Trophoblast cell (in vitro differentiated cells and primary cell): ENCODE measurements around the gene RALGDS.
A peak's percentile ranks its signal among the peaks of the same experiment; 100 is the strongest.

Experiments used
- DNase-seq, 2 donors: peaks; one replicate each; pipeline ENCODE4 v3.0.0-alpha.2; 2016
- H2AFZ ChIP-seq: 2 replicates; pipeline ENCODE4 v1.6.1; 2013; ENCODE audit warnings: low read length, moderate library complexity, mild to moderate bottlenecking; ENCODE audit not compliant: insufficient read depth, poor library complexity
- H2AK5ac ChIP-seq: 2 replicates; pipeline ENCODE4 v1.6.1; 2013; ENCODE audit warnings: mild to moderate bottlenecking, low read length
- H2BK120ac ChIP-seq: 2 replicates; pipeline ENCODE4 v1.6.1; 2013; ENCODE audit warnings: low read length, mild to moderate bottlenecking, moderate library complexity; ENCODE audit not compliant: insufficient read depth, poor library complexity
- H2BK12ac ChIP-seq: 2 replicates; pipeline ENCODE4 v1.6.1; 2013; ENCODE audit warnings: mild to moderate bottlenecking, low read length, moderate library complexity
- H2BK5ac ChIP-seq: 2 replicates; pipeline ENCODE4 v1.6.1; 2013; ENCODE audit warnings: low read length, low read depth, moderate library complexity, mild to moderate bottlenecking; ENCODE audit not compliant: poor library complexity
- H3K14ac ChIP-seq: 2 replicates; pipeline ENCODE4 v1.6.1; 2013; ENCODE audit warnings: mild to moderate bottlenecking, low read length
- H3K18ac ChIP-seq: 2 replicates; pipeline ENCODE4 v1.6.1; 2013; ENCODE audit warnings: mild to moderate bottlenecking, low read length
- H3K23ac ChIP-seq: 2 replicates; pipeline ENCODE4 v1.6.1; 2013; ENCODE audit warnings: low read length
- H3K27ac ChIP-seq: 2 replicates; pipeline ENCODE4 v1.5.1; 2013; ENCODE audit warnings: low read depth, mild to moderate bottlenecking, inconsistent platforms, low read length, moderate library complexity
- H3K27me3 ChIP-seq: 2 replicates; pipeline ENCODE4 v1.6.1; 2013; ENCODE audit warnings: inconsistent platforms, mild to moderate bottlenecking, low read length, moderate library complexity; ENCODE audit not compliant: insufficient read depth
- H3K36me3 ChIP-seq, 2 experiments: 1 replicate in 1 of 2; 2 replicates in 1 of 2; pipeline ENCODE4 v1.6.1; 2013; ENCODE audit warnings: low read length in 2 of 2, mild to moderate bottlenecking in 2 of 2, moderate library complexity in 1 of 2; ENCODE audit not compliant: insufficient read depth in 2 of 2, control insufficient read depth in 1 of 2
- H3K4ac ChIP-seq: 2 replicates; pipeline ENCODE4 v1.6.1; 2013; ENCODE audit warnings: low read depth, mild to moderate bottlenecking, low read length, moderate library complexity
- H3K4me1 ChIP-seq, 2 experiments: 1 replicate in 1 of 2; 2 replicates in 1 of 2; pipeline ENCODE4 v1.6.1; 2013; ENCODE audit warnings: low read length in 2 of 2, mild to moderate bottlenecking in 2 of 2, moderate library complexity in 1 of 2; ENCODE audit not compliant: insufficient read depth in 2 of 2, control insufficient read depth in 1 of 2
- H3K4me2 ChIP-seq: 2 replicates; pipeline ENCODE4 v1.6.1; 2013; ENCODE audit warnings: inconsistent platforms, mild to moderate bottlenecking, low read length, moderate library complexity
- H3K4me3 ChIP-seq: 2 replicates; pipeline ENCODE4 v1.5.1; 2013; ENCODE audit warnings: mild to moderate bottlenecking, low read depth, low read length, inconsistent platforms
- H3K79me1 ChIP-seq: one replicate; pipeline ENCODE4 v1.6.1; 2013; ENCODE audit warnings: low read length
- H3K79me2 ChIP-seq: 2 replicates; pipeline ENCODE4 v1.6.1; 2013; ENCODE audit warnings: low read length, mild to moderate bottlenecking; ENCODE audit not compliant: control insufficient read depth, insufficient read depth, poor library complexity
- H3K9ac ChIP-seq: 2 replicates; pipeline ENCODE4 v1.6.1; 2013; ENCODE audit warnings: mild to moderate bottlenecking, low read length
- H3K9me3 ChIP-seq: 2 replicates; pipeline ENCODE4 v1.6.1; 2013; ENCODE audit warnings: low read depth, mild to moderate bottlenecking, control low read depth, inconsistent platforms, low read length; ENCODE audit not compliant: insufficient read depth
- H4K12ac ChIP-seq: 2 replicates; pipeline ENCODE4 v1.6.1; 2013; ENCODE audit warnings: low read depth, mild to moderate bottlenecking, low read length, moderate library complexity
- H4K8ac ChIP-seq: 2 replicates; pipeline ENCODE4 v1.6.1; 2013; ENCODE audit warnings: low read depth, mild to moderate bottlenecking, low read length, moderate library complexity
- H4K91ac ChIP-seq: one replicate; pipeline ENCODE4 v1.6.1; 2013; ENCODE audit warnings: low read depth, mild to moderate bottlenecking, low read length, moderate library complexity
- WGBS: extraction: QIAGEN DNeasy Blood & Tissue Kit; methylation state at CpG from one replicate; pipeline ENCODE4 v1.1.7; 2013; ENCODE audit warnings: missing lambda C conversion rate; ENCODE audit not compliant: insufficient read length, insufficient coverage; ENCODE audit errors: extremely low coverage; 5-methylcytosine and 5-hydroxymethylcytosine counted together

RALGDS gene

DNA sequence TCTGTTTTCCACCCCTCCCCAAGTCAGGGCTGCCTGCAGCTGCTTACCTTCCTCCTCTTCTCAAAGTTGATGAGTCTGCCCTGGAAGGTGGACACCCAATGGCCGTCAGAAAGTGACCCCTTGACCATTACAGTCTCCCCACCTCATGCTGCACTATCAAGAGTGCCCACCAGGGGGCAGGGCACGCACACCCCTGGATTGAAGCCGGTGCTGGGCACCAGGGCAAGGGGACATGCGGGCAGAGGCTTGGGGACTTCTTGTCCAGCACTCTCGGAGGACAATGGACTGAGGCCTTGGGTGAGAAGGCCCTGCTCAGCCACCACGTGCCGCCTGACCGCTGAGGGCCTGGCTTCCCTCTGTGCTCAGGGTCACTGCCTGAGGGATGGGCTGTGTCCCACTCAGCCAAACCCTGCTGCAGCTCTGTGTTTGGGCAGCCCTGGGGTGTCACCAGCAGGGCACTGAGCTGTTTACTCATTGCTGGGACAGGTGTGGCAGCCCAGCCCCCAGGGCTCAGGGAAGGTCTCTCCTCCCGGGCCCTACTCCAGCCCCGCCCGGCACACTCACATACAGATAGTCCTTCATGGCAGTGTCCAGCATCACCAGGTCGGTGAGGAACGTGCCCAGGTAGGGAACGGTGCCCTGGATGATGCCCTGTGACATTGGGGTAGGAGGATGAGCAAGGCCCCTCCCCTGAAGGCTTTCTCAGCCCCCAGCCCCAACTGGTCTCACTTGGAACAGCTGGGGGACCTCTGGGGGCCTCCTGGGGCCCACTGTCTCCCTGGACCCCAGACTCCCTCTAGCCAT, 17.7 kb downstream of the RALGDS start:
- Histone ChIP-seq H3K4ac (no peak overlapping the region), H4K8ac (no peak overlapping the region), H2AK5ac (no peak overlapping the region), H2BK5ac (no peak overlapping the region), H4K12ac (peak overlapping the region; percentile 0), H3K79me1 (no peaks in the 10 kb centered on the region), H3K36me3 (peaks cover 89 to 90% of the 10 kb centered on the region in 2 experiments), H3K18ac (no peak overlapping the region), H3K9ac (no peak overlapping the region), H2AFZ (no peak overlapping the region), H3K9me3 (peaks cover 2% of the 10 kb centered on the region), H3K23ac (no peak overlapping the region), H3K27me3 (no peaks in the 10 kb centered on the region), H4K91ac (no peak overlapping the region), H3K4me1 (no peaks in the 10 kb centered on the region), H2BK12ac (no peak overlapping the region), H3K4me3 (no peak overlapping the region), H3K4me2 (no peak overlapping the region), H3K14ac (no peak overlapping the region), H2BK120ac (no peak overlapping the region), H3K27ac (no peak overlapping the region), H3K79me2 (no peaks in the 10 kb centered on the region)
- DNase-seq, result peak; percentile 56 to 74
- WGBS, result no CpG with 5 or more reads among the region's 14 CpGs

DNA sequence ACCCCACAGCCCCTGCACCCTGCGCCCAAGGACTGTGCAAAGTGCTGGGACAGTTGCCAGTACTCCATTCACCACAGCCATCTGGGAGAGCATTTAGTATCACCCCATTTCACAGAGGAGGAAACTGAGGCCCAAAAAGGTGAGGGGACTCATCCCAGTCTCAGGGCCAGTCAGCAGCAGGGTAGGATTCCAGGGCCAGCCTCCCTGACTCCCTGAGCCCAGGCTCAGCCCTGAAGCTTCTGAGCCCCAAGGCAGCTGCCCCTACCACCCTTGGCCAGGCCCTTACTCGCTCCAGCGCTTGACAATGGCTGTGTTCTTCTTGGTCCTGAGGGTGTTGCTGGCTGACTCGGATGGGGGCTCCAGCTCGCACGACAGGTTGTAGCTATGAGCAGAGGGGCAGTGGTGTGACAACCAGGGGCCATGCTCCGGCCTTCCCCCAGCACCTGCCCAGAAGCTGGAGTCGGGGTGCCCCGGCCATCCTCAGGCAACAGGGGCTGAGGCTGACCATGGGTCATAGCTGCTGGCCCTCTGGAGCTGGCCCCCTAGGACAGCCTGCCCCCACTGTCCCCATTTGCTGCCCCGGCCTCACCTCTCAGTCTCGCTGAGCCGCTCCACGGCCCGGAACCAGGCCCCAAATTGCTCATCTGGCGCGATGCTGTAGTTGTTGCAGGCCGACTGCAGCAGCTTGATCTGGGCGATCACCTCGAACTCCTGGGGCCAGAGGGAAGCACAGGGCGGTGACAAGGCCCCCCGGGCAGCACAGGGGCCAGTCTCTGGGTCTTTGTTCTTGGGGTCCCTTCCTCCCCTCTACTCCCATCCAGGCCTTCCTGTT, 18.6 kb downstream of the RALGDS start:
- Histone ChIP-seq H2BK5ac (no peak overlapping the region), H3K9ac (no peak overlapping the region), H3K36me3 (peaks cover 86 to 88% of the 10 kb centered on the region in 2 experiments), H3K14ac (no peak overlapping the region), H3K23ac (no peak overlapping the region), H3K4me1 (no peaks in the 10 kb centered on the region), H3K18ac (no peak overlapping the region), H4K8ac (no peak overlapping the region), H3K9me3 (peaks cover 7% of the 10 kb centered on the region), H2AFZ (no peak overlapping the region), H3K27me3 (no peaks in the 10 kb centered on the region), H4K12ac (no peak overlapping the region), H3K79me2 (no peaks in the 10 kb centered on the region), H3K79me1 (no peaks in the 10 kb centered on the region), H2AK5ac (no peak overlapping the region), H3K4me2 (no peak overlapping the region), H3K4me3 (no peak overlapping the region), H3K4ac (no peak overlapping the region), H4K91ac (no peak overlapping the region), H3K27ac (no peak overlapping the region), H2BK120ac (no peak overlapping the region), H2BK12ac (no peak overlapping the region)
- no peak for DNase-seq
- WGBS, result no CpG with 5 or more reads among the region's 21 CpGs

DNA sequence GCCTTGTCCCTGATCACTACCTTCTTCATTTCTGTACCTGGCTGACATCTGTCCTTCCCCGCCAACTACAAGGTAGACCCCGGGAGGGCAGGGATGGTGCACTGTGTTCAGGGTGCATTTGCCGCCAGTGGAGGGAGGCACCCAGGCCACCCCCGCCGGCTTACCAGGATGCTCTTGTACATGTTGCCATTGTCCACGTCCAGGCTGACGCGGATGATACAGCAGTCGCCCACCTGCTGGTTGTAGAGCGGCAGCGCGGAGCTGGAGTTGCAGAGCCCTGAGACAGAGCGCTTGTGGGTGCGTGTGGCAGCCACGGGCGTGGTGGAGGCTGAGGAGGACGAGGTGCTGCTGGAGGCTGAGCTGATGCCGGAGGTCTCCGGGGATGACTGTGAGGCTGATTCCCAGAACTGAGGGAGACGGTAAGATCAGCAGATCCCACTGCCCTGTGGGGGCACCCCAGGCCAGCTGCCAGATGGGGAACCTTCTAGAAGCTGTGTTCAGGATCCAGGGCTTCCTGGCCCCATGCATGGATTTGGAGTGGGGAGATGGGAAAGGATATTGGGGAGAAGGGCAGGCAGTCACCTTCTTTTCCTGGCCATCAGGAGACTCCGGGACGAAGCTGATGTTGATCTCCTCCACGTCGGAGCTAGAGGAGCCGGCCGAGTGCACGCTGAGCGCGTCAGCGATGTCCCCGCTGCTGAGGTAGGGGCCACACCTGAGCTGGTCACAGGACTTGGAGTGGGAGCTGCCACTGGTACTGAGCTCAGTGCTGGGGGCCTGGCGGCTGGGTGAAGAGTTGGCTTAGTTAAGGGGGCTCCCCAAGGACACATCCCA, 19.5 kb downstream of the RALGDS start:
- H3K18ac ChIP-seq, result no peak overlapping the region
- no peaks in the 10 kb centered on the region for H3K4me1 ChIP-seq
- H3K79me1 ChIP-seq, result no peaks in the 10 kb centered on the region
- H2AFZ ChIP-seq, result no peak overlapping the region
- no peak overlapping the region for H3K27ac ChIP-seq
- no peak overlapping the region for H4K12ac ChIP-seq
- H3K79me2 ChIP-seq, result no peaks in the 10 kb centered on the region
- no peak overlapping the region for H4K91ac ChIP-seq
- peaks cover 7% of the 10 kb centered on the region for H3K9me3 ChIP-seq
- H3K14ac ChIP-seq, result no peak overlapping the region
- no peak for DNase-seq
- H3K4ac ChIP-seq, result no peak overlapping the region
- H3K4me3 ChIP-seq, result no peak overlapping the region
- no peak overlapping the region for H3K9ac ChIP-seq
- no peak overlapping the region for H2BK120ac ChIP-seq
- no peaks in the 10 kb centered on the region for H3K27me3 ChIP-seq
- no peak overlapping the region for H2AK5ac ChIP-seq
- H2BK12ac ChIP-seq, result no peak overlapping the region
- H3K23ac ChIP-seq, result no peak overlapping the region
- WGBS, result no CpG with 5 or more reads among the region's 32 CpGs
- H3K4me2 ChIP-seq, result no peak overlapping the region
- no peak overlapping the region for H2BK5ac ChIP-seq
- H4K8ac ChIP-seq, result no peak overlapping the region
- peaks cover 79 to 81% of the 10 kb centered on the region in 2 experiments for H3K36me3 ChIP-seq
